Activated T-helper 1 cell treated with anti-CD3 and anti-CD28 coated beads, Interleukin-12 subunit alpha, Interleukin-12 subunit beta, Interleukin-2, Interleukin-4 antibody, amounts not matched to agents 30 ng/mL and 10 ng/mL and 1 ng/mL, durations not matched to agents 14 hours and 24 hours and 36 hours (primary cell): ENCODE data around the gene KIAA1549. TPM values are rescaled to one million over a fixed set of nuclear protein-coding genes. Genes with fewer than 3 reads are reported as not detected.

ENCODE experiments used
- DNase-seq: peaks from one replicate; pipeline ENCODE4 v3.0.0; 2021; ENCODE audit warnings: low spot score
- H3K27ac Mint-ChIP-seq: one replicate; pipeline ENCODE4 v1.8.0; 2021; ENCODE audit warnings: mild to moderate bottlenecking, mixed read lengths
- H3K27me3 Mint-ChIP-seq: one replicate; pipeline ENCODE4 v1.8.0; 2022; ENCODE audit warnings: mild to moderate bottlenecking, moderate library complexity, mixed read lengths; ENCODE audit not compliant: insufficient read depth
- H3K36me3 Mint-ChIP-seq: one replicate; pipeline ENCODE4 v1.8.0; 2021; ENCODE audit warnings: low read depth, mixed read lengths
- H3K4me1 Mint-ChIP-seq: one replicate; pipeline ENCODE4 v1.8.0; 2021; ENCODE audit warnings: low read depth, mixed read lengths
- H3K4me3 Mint-ChIP-seq: one replicate; pipeline ENCODE4 v1.8.0; 2021; ENCODE audit warnings: mild to moderate bottlenecking, moderate library complexity, mixed read lengths
- H3K9me3 Mint-ChIP-seq: one replicate; pipeline ENCODE4 v1.8.0; 2021; ENCODE audit warnings: mixed read lengths
- intact Hi-C: fragments of 100-400 bp; cut with micrococcal nuclease; formaldehyde crosslinking; loops from one replicate; pipeline ENCODE4 v1.15.1; 2024
- total RNA-seq: library from RNA; stranded (reverse); gene quantifications from 2 replicates; pipeline ENCODE4 v1.2.3, GENCODE V29; 2022

KIAA1549 gene
- total RNA-seq, 1 donor from 2014 or later, result 0.75 TPM

DNA sequence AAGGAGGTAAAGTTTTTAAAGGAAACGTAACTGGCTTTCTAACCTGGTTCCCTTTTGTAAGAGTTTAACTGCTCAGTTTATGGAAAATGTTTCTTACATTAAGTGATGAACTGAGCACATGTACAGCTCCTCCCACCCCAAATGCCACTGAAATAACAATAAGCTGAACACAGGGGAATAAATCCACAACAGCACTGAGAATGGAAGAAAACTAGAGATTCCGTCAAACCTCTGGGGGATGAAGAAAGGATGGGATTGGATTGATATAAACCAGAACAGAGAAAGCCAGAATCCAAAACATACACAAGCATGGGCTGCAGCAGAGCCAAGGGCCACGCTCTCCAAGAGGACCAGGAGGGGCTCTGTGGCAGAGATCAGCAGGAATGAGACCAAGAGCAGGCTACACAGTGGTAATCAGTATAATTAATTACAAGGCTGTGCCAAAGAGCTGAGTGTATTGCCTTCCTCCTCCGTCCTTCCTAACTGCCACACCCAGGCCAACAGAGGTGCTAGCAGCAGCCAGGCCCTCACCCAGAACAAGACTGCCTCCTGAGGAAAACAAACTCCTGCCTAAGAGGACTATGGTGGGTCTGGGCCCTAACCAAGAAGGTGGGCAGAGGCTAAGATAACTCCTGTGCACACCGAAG, 73.9 kb downstream of the KIAA1549 start:
- no peaks in the 10 kb centered on the region for H3K9me3 Mint-ChIP-seq
- peaks cover 48% of the 10 kb centered on the region for H3K27me3 Mint-ChIP-seq
- DNase-seq, result no peak
- H3K4me1 Mint-ChIP-seq, result peaks cover 26% of the 10 kb centered on the region
- intact Hi-C loops, result no loop called here
- no peaks in the 10 kb centered on the region for H3K36me3 Mint-ChIP-seq
- no peak overlapping the region for H3K27ac Mint-ChIP-seq
- H3K4me3 Mint-ChIP-seq, result no peak overlapping the region

- Mint-ChIP-seq H3K36me3 (no peaks in the 10 kb centered on the region), H3K4me1 (peaks cover 43% of the 10 kb centered on the region), H3K27me3 (peaks cover 51% of the 10 kb centered on the region), H3K4me3 (peak overlapping the region; percentile 74), H3K9me3 (no peaks in the 10 kb centered on the region), H3K27ac (peak overlapping the region; percentile 84)
- intact Hi-C loops, result loop anchor here (1.0 to 5.0 kb wide), 5 partner anchors 18 to 138 kb away; no protein-coding TSS in a partner anchor
- DNase-seq, result no peak
These were observed 77.2 kb downstream of the KIAA1549 start for GRCh38 chr7:138903859-138904435.

DNA sequence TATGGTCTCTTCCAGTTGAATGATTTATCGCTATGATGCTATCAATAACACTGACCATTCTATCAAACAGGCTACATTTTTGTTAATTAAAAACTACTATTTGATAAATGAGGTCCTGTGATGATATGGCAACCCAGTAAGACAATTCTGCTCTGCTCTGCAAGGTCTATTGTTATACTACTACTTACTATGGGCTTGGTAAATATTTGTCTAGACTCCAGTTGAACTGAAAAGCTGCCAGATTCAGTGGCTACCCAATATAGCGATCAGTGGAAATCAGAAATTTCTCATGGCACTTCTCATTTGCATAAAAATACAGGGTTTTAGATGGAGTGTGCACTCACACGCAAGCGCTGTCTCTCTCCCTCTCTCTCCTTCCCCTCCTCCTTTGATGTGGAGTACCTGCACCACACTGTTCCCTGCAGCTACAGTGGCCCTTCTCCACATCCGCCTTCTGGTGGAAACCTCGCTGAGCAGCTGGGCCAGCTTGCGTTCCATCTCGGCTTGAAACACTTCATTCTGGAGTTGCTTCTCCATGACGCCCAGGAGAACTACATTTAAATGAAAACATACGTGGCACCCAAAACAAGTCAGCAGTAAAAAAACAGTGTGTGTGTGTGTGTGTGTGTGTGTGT, 77.9 kb downstream of the KIAA1549 start:
- peaks cover 48% of the 10 kb centered on the region for H3K27me3 Mint-ChIP-seq
- H3K4me1 Mint-ChIP-seq, result peaks cover 49% of the 10 kb centered on the region
- peak overlapping the region; percentile 74 for H3K4me3 Mint-ChIP-seq
- no peaks in the 10 kb centered on the region for H3K36me3 Mint-ChIP-seq
- peak; percentile 78 for DNase-seq
- intact Hi-C loops, result loop anchor here (1.0 to 5.0 kb wide), 5 partner anchors 17 to 139 kb away; no protein-coding TSS in a partner anchor
- no peaks in the 10 kb centered on the region for H3K9me3 Mint-ChIP-seq
- peak overlapping the region; percentile 84 for H3K27ac Mint-ChIP-seq

- Mint-ChIP-seq H3K9me3 (no peaks in the 10 kb centered on the region), H3K27ac (no peak overlapping the region), H3K36me3 (no peaks in the 10 kb centered on the region), H3K4me3 (peak overlapping the region; percentile 53), H3K27me3 (peaks cover 47% of the 10 kb centered on the region), H3K4me1 (peaks cover 55% of the 10 kb centered on the region)
- DNase-seq, result no peak
- intact Hi-C loops, result loop anchor here (5.0 kb wide), 2 partner anchors 75 to 140 kb away; no protein-coding TSS in a partner anchor
These were observed 79.0 kb downstream of the KIAA1549 start for GRCh38 chr7:138902161-138902560.

- Mint-ChIP-seq H3K4me1 (peaks cover 55% of the 10 kb centered on the region), H3K27me3 (peaks cover 34% of the 10 kb centered on the region), H3K27ac (no peak overlapping the region), H3K4me3 (no peak overlapping the region), H3K36me3 (no peaks in the 10 kb centered on the region), H3K9me3 (no peaks in the 10 kb centered on the region)
- no peak for DNase-seq
- intact Hi-C loops, result loop anchor here (5.0 kb wide), 2 partner anchors 77 to 142 kb away; no protein-coding TSS in a partner anchor
These were observed 81.0 kb downstream of the KIAA1549 start for GRCh38 chr7:138900035-138900828.

DNA sequence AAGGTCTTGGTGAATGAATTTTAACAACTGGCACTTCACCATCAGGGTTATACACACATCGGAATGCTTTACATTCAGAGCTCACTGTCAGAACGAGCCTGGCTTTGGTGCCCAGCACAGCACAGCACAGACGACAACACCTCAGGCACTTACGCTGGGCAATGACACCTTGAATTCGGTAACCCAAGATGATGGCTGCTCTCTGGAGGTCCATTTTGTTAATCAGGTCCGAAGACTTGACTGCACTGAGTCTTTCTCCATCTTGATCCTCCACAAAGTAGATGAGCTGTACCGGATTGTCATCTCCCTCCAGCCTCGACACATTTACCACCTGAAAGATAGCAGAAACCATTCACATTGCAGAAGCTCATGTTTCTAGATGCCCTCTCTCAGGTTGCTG, 82.4 kb downstream of the KIAA1549 start:
- H3K27ac Mint-ChIP-seq, result no peak overlapping the region
- H3K9me3 Mint-ChIP-seq, result no peaks in the 10 kb centered on the region
- intact Hi-C loops, result loop anchor here (1.0 kb wide), 1 partner anchor 8 kb away; no protein-coding TSS in a partner anchor
- peaks cover 29% of the 10 kb centered on the region for H3K27me3 Mint-ChIP-seq
- H3K36me3 Mint-ChIP-seq, result no peaks in the 10 kb centered on the region
- peaks cover 43% of the 10 kb centered on the region for H3K4me1 Mint-ChIP-seq
- H3K4me3 Mint-ChIP-seq, result no peak overlapping the region
- DNase-seq, result no peak

GRCh38 chr7:138898255-138898654, 82.9 kb downstream of the KIAA1549 start:
- Mint-ChIP-seq H3K36me3 (no peaks in the 10 kb centered on the region), H3K4me3 (peak overlapping the region; percentile 31), H3K9me3 (no peaks in the 10 kb centered on the region), H3K27ac (peak overlapping the region; percentile 70), H3K4me1 (peaks cover 38% of the 10 kb centered on the region), H3K27me3 (peaks cover 27% of the 10 kb centered on the region)
- no peak for DNase-seq
- intact Hi-C loops, result no loop called here

DNA sequence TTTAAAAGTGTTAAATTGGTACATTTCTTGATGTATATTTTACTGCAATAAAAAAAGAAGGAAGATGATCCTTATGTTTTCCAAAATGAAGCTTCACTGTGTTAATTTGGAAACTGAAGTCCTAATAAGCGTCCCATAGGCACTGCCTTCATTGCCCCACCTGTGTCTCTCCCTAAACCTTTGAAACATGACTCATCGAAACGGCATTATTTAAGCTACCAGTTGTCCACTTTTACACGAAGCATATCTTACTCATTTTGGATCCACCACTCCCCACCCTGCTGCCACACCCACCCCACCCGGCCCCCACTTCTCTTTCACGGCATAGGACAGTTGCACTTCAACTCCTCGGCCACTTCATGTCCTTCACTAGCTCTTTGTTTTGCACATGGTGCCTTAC, 85.5 kb downstream of the KIAA1549 start:
- Mint-ChIP-seq H3K27ac (no peak overlapping the region), H3K9me3 (no peaks in the 10 kb centered on the region), H3K36me3 (no peaks in the 10 kb centered on the region), H3K27me3 (peaks cover 23% of the 10 kb centered on the region), H3K4me1 (peaks cover 23% of the 10 kb centered on the region), H3K4me3 (no peak overlapping the region)
- intact Hi-C loops, result no loop called here
- DNase-seq, result no peak

GRCh38 chr7:138893258-138893657, 87.9 kb downstream of the KIAA1549 start:
- intact Hi-C loops, result no loop called here
- DNase-seq, result no peak
- peaks cover 17% of the 10 kb centered on the region for H3K27me3 Mint-ChIP-seq
- H3K36me3 Mint-ChIP-seq, result no peaks in the 10 kb centered on the region
- H3K27ac Mint-ChIP-seq, result no peak overlapping the region
- H3K4me1 Mint-ChIP-seq, result peaks cover 6% of the 10 kb centered on the region
- H3K4me3 Mint-ChIP-seq, result no peak overlapping the region
- H3K9me3 Mint-ChIP-seq, result no peaks in the 10 kb centered on the region

DNA sequence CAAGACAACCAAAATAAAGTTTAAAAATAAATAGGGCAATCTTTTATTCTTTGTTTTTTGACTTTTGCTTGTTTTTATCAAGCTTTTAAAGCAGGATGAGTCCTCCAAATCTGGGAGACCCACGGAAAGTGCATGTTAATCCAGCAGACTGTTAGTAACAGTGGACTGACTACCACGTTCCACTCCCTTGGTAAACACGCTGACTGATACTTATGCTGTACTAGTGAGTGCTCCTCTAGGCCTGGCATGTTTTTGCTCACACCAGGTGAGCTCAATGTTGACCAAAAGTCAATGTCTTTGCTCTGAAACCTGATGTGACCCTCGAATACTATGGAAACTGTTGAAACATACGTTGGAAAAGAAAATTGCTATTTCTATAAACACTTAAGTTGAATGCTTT, 88.4 kb downstream of the KIAA1549 start:
- Mint-ChIP-seq H3K36me3 (no peaks in the 10 kb centered on the region), H3K4me3 (no peak overlapping the region), H3K27me3 (peaks cover 18% of the 10 kb centered on the region), H3K4me1 (peaks cover 6% of the 10 kb centered on the region), H3K27ac (no peak overlapping the region), H3K9me3 (no peaks in the 10 kb centered on the region)
- intact Hi-C loops, result no loop called here
- DNase-seq, result no peak

DNA sequence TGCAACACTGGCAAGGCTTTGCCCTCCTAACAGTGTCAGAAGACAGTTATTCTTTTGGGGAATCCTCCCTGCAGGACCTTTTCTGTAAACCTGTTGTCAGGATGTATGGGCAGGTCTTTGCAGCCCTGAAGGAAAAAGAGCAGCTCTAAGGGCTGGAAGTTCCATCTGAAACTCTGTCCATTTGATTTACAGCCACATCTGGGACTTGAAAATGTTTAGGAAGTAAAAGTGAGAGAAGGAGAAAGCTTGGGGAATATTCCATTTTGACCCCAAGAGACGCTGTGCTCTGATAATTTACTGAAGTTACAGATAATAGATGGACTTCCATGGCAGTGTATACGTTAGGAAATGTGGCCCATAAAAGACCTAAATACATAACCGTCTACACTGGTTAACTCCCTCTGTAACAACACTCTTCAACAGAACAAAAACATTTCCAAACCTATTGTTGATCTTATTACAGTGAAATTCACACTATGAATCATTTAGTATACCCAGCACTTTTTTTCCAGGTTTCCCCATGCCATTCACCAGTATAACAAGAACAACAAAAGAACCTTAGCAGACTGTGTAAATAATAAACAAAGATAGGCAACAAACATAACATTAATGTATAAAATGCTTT, 89.1 kb downstream of the KIAA1549 start:
- H3K27ac Mint-ChIP-seq, result no peak overlapping the region
- intact Hi-C loops, result no loop called here
- no peaks in the 10 kb centered on the region for H3K9me3 Mint-ChIP-seq
- DNase-seq, result no peak
- H3K36me3 Mint-ChIP-seq, result no peaks in the 10 kb centered on the region
- no peak overlapping the region for H3K4me3 Mint-ChIP-seq
- peaks cover 16% of the 10 kb centered on the region for H3K27me3 Mint-ChIP-seq
- H3K4me1 Mint-ChIP-seq, result peaks cover 10% of the 10 kb centered on the region

DNA sequence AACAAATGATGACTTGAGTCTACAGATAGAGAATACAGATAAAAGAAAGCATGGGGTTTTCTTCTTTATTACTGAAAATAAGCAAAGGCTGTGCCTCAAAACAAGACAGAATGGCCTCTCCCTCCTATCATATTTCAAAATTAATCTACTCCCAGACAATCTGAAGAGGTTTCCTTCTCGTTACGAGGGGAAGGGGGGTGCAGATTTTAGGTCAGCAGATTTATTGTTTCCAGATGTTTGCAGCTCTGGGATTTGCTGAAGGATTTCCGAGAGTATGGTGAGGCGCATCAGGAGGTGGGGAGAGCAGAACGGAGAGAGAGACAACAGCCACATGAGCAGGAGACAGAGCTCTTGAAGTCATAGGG, 89.8 kb downstream of the KIAA1549 start:
- intact Hi-C loops, result loop anchor here (1.0 kb wide), 1 partner anchor 8 kb away; no protein-coding TSS in a partner anchor
- no peaks in the 10 kb centered on the region for H3K36me3 Mint-ChIP-seq
- H3K27me3 Mint-ChIP-seq, result peaks cover 15% of the 10 kb centered on the region
- no peak overlapping the region for H3K4me3 Mint-ChIP-seq
- no peaks in the 10 kb centered on the region for H3K9me3 Mint-ChIP-seq
- H3K27ac Mint-ChIP-seq, result no peak overlapping the region
- peaks cover 13% of the 10 kb centered on the region for H3K4me1 Mint-ChIP-seq
- no peak for DNase-seq
